HepG2 (cell line): ENCODE data around the gene DENND10. TPM values are rescaled to one million over a fixed set of nuclear protein-coding genes. Genes with fewer than 3 reads are reported as not detected.
A peak's percentile ranks its signal among the peaks of the same experiment; 100 is the strongest.

Experiments used
- CSRNP2 ChIP-seq: sonication (generic); formaldehyde crosslinking; conservative IDR thresholded peaks from 2 replicates; pipeline ENCODE4 v1.8.0; 2022; ENCODE audit warnings: low read depth, missing genetic modification reagents
- FOSL1 ChIP-seq: sonication (generic); formaldehyde crosslinking; IDR thresholded peaks from 2 replicates; pipeline ENCODE4 v1.9.0; 2021; ENCODE audit warnings: missing genetic modification reagents, borderline replicate concordance
- FOXC1 ChIP-seq: sonication (generic); formaldehyde crosslinking; IDR thresholded peaks from 2 replicates; pipeline ENCODE4 v1.8.0; 2022; ENCODE audit warnings: mild to moderate bottlenecking, missing genetic modification reagents, borderline replicate concordance
- FOXP1 ChIP-seq, 2 experiments: fragments of 450-650 bp in 1 of 2; IDR thresholded peaks; 2 replicates each; pipeline ENCODE4 v1.6.1; 2017 to 2018; ENCODE audit warnings: antibody characterized with exemption in 1 of 2
- HNF1A ChIP-seq, 2 experiments: sonication (generic) in 1 of 2; formaldehyde crosslinking in 1 of 2; IDR thresholded peaks; 2 replicates each; pipeline versions ENCODE4 v1.4.0 to v1.6.1; 2016 to 2020; ENCODE audit warnings: borderline replicate concordance in 1 of 2, low read depth in 1 of 2, mild to moderate bottlenecking in 1 of 2, missing genetic modification reagents in 1 of 2
- MXD3 ChIP-seq: IDR thresholded peaks from 2 replicates; pipeline ENCODE4 v1.6.1; 2016; ENCODE audit warnings: mild to moderate bottlenecking, missing biosample characterization, missing genetic modification reagents
- MYPOP ChIP-seq: sonication (generic); formaldehyde crosslinking; IDR thresholded peaks from 2 replicates; pipeline ENCODE4 v1.8.1; 2023; ENCODE audit warnings: mild to moderate bottlenecking, moderate library complexity, missing genetic modification reagents
- NR2C2 ChIP-seq: sonication (generic); formaldehyde crosslinking; IDR thresholded peaks from 2 replicates; pipeline ENCODE4 v1.4.0; 2020; ENCODE audit warnings: missing genetic modification reagents, mild to moderate bottlenecking, moderate library complexity, borderline replicate concordance
- SOX6 ChIP-seq, 2 experiments: fragments of 450-650 bp in 1 of 2; sonication (generic) in 1 of 2; formaldehyde crosslinking in 1 of 2; IDR thresholded peaks; 2 replicates each; pipeline versions ENCODE4 v1.4.0 to v1.6.1; 2017 to 2020; ENCODE audit warnings: antibody characterized with exemption in 1 of 2, mild to moderate bottlenecking in 1 of 2, missing genetic modification reagents in 1 of 2
- SRY ChIP-seq: sonication (generic); formaldehyde crosslinking; IDR thresholded peaks from 2 replicates; pipeline ENCODE4 v1.8.0; 2022; ENCODE audit warnings: mild to moderate bottlenecking, missing genetic modification reagents
- ZKSCAN8 ChIP-seq: IDR thresholded peaks from 2 replicates; pipeline ENCODE4 v1.6.1; 2016; ENCODE audit warnings: borderline replicate concordance, missing genetic modification reagents, missing compliant biosample characterization
- ZNF331 ChIP-seq: sonication (generic); formaldehyde crosslinking; IDR thresholded peaks from 2 replicates; pipeline ENCODE4 v1.4.0; 2020; ENCODE audit warnings: missing genetic modification reagents
- ZNF367 ChIP-seq: sonication (generic); formaldehyde crosslinking; IDR thresholded peaks from 2 replicates; pipeline ENCODE4 v1.4.0; 2020; ENCODE audit warnings: missing genetic modification reagents, borderline replicate concordance
- ZNF446 ChIP-seq: sonication (generic); formaldehyde crosslinking; IDR thresholded peaks from 2 replicates; pipeline ENCODE4 v1.5.0; 2020; ENCODE audit warnings: mild to moderate bottlenecking, missing genetic modification reagents
- ZNF460 ChIP-seq: sonication (generic); formaldehyde crosslinking; IDR thresholded peaks from 2 replicates; pipeline ENCODE4 v1.5.1; 2020; ENCODE audit warnings: missing genetic modification reagents, mild to moderate bottlenecking, borderline replicate concordance
- ZNF564 ChIP-seq: sonication (generic); formaldehyde crosslinking; IDR thresholded peaks from 2 replicates; pipeline ENCODE4 v1.8.1; 2023; ENCODE audit warnings: mild to moderate bottlenecking, missing genetic modification reagents
- ZNF652 ChIP-seq: IDR thresholded peaks from 2 replicates; pipeline ENCODE4 v1.6.1; 2016; ENCODE audit warnings: low read depth, borderline replicate concordance
- ZNF709 ChIP-seq: sonication (generic); formaldehyde crosslinking; IDR thresholded peaks from 2 replicates; pipeline ENCODE4 v1.5.0; 2020; ENCODE audit warnings: mild to moderate bottlenecking, missing genetic modification reagents
- polyA plus RNA-seq, 8 experiments: library from polyadenylated mRNA; depleted of rRNA in 3 of 8; stranded (reverse) in 7 of 8; unstranded in 1 of 8; fragments of >200 nt; fragmentation: Illumina TruSeq in 4 of 8; extraction: Trizol in 4 of 8; gene quantifications; 2 replicates each; pipeline versions ENCODE4 v1.2.1 to v1.2.3, GENCODE V29; 2011 to 2016; ENCODE audit warnings: low read depth in 4 of 8, missing spikeins in 1 of 8, mixed read lengths in 1 of 8; ENCODE audit not compliant: insufficient read depth in 1 of 8
- total RNA-seq, 5 experiments: library from RNA; depleted of rRNA; stranded (reverse); fragments of >200 nt; fragmentation: Illumina TruSeq; extraction: Trizol; gene quantifications; 2 replicates each; pipeline ENCODE4 v1.2.3, GENCODE V29; 2016; ENCODE audit warnings: low read depth in 1 of 5

The DENND10 gene
- total and polyA plus RNA-seq, 2 of the 13 experiments (the other 11 are each of a cell fraction or from before 2014, with no cell fraction given): 43.7 to 78.8 TPM

- TF ChIP-seq ZNF446 (CRISPR knock-in tag) (0 out of 2 replicates have a peak, but pooled peaks have one; percentile 19), CSRNP2 (no peak), ZNF652 (CRISPR knock-in tag) (no peak), FOXC1 (0 out of 2 replicates have a peak, but pooled peaks have one; percentile 2), ZNF564 (CRISPR knock-in tag) (no peak), FOSL1 (CRISPR knock-in tag) (no peak), MXD3 (no peak), ZKSCAN8 (CRISPR knock-in tag) (peak; percentile 87), FOXP1 (IDR thresholded peaks at IDR 0.05) (peak; percentile 60; the same call in 1 of the 2 replicates), FOXP1 (CRISPR knock-in tag; IDR thresholded peaks at IDR 0.05) (peak; percentile 81), ZNF709 (CRISPR knock-in tag) (peak; percentile 66; the same call in 1 of the 2 replicates), MYPOP (CRISPR knock-in tag) (0 out of 2 replicates have a peak, but pooled peaks have one; percentile 17), ZNF367 (CRISPR knock-in tag) (no peak), SOX6 (IDR thresholded peaks at IDR 0.05) (no peak), SOX6 (CRISPR knock-in tag; IDR thresholded peaks at IDR 0.05) (no peak), SRY (peak; percentile 73; the same call in 1 of the 2 replicates), ZNF460 (CRISPR knock-in tag) (peak; percentile 50; the same call in 1 of the 2 replicates), ZNF331 (no peak), HNF1A (IDR thresholded peaks at IDR 0.05; ENCODE audit: low read depth) (peak; percentile 35; the same call in 1 of the 2 replicates), HNF1A (CRISPR knock-in tag; IDR thresholded peaks at IDR 0.05; ENCODE audit: borderline replicate concordance) (no peak), NR2C2 (CRISPR knock-in tag) (peak; percentile 15; the same call in 1 of the 2 replicates)
These were observed 73.9 kb downstream of the DENND10 start (continued) for GRCh38 chr10:119177708-119178371.
